Hepatocyte (in vitro differentiated cells): Measurements from ENCODE around the gene CLASP2. TPM values are rescaled to one million over a fixed set of nuclear protein-coding genes. Genes with fewer than 3 reads are reported as not detected.

Source experiments
- DNase-seq: peaks from one replicate; pipeline ENCODE4 v3.0.0-alpha.2; 2016; ENCODE audit warnings: low spot score
- H2AFZ ChIP-seq: fragments of 200-600 bp; sonication (generic); 2 replicates; pipeline ENCODE4 v1.6.0; 2016; ENCODE audit warnings: antibody characterized with exemption, mild to moderate bottlenecking
- H3K27ac ChIP-seq: fragments of 200-600 bp; sonication (generic); 2 replicates; pipeline ENCODE4 v1.5.1; 2016; ENCODE audit warnings: mild to moderate bottlenecking
- H3K27me3 ChIP-seq: fragments of 200-600 bp; sonication (generic); 2 replicates; pipeline ENCODE4 v1.6.1; 2016
- H3K36me3 ChIP-seq: fragments of 200-600 bp; sonication (generic); replicated peaks from 2 replicates; pipeline ENCODE4 v1.5.1; 2016; ENCODE audit warnings: low read depth; ENCODE audit not compliant: insufficient read depth
- H3K4me1 ChIP-seq: fragments of 200-600 bp; sonication (generic); 2 replicates; pipeline ENCODE4 v1.5.1; 2016; ENCODE audit warnings: mild to moderate bottlenecking, moderate library complexity; ENCODE audit not compliant: insufficient read depth
- H3K4me2 ChIP-seq: fragments of 200-600 bp; sonication (generic); 2 replicates; pipeline ENCODE4 v1.6.0; 2016
- H3K4me3 ChIP-seq: fragments of 200-600 bp; sonication (generic); 2 replicates; pipeline ENCODE4 v1.5.1; 2016; ENCODE audit warnings: mild to moderate bottlenecking
- H3K79me2 ChIP-seq: fragments of 200-600 bp; sonication (generic); 2 replicates; pipeline ENCODE4 v1.6.0; 2017; ENCODE audit warnings: mild to moderate bottlenecking
- H3K9me2 ChIP-seq: fragments of 200-600 bp; sonication (generic); replicated peaks from 2 replicates; pipeline ENCODE4 v1.6.0; 2017; ENCODE audit warnings: mild to moderate bottlenecking; ENCODE audit not compliant: insufficient read depth
- H3K9me3 ChIP-seq: fragments of 200-600 bp; sonication (generic); 2 replicates; pipeline ENCODE4 v1.5.1; 2016; ENCODE audit warnings: low read depth, mild to moderate bottlenecking
- H4K20me1 ChIP-seq: fragments of 200-600 bp; sonication (generic); 2 replicates; pipeline ENCODE4 v1.6.0; 2016; ENCODE audit warnings: mild to moderate bottlenecking; ENCODE audit not compliant: insufficient read depth, poor library complexity, severe bottlenecking
- EZH2 ChIP-seq: fragments of 200-600 bp; sonication (generic); IDR thresholded peaks from 2 replicates; pipeline ENCODE4 v1.6.1; 2016; ENCODE audit warnings: antibody characterized with exemption, mild to moderate bottlenecking, borderline replicate concordance
- EZH2phosphoT487 ChIP-seq: fragments of 200-600 bp; sonication (generic); IDR thresholded peaks from one replicate; pipeline ENCODE4 v1.6.1; 2018; ENCODE audit warnings: antibody characterized with exemption, mild to moderate bottlenecking, low read depth, moderate library complexity; ENCODE audit not compliant: unreplicated experiment, severe bottlenecking
- WGBS: methylation state at CpG from one replicate; pipeline ENCODE4 v1.1.6; 2016; ENCODE audit warnings: low lambda C conversion rate; ENCODE audit errors: missing lambda C conversion rate; 5-methylcytosine and 5-hydroxymethylcytosine counted together
- polyA plus RNA-seq: library from polyadenylated mRNA; unstranded; fragments of >200 nt; fragmentation: Nextera tagmentation; extraction: Ambion mirVana; gene quantifications from 2 replicates; pipeline ENCODE4 v1.2.1, GENCODE V29; 2016
- total RNA-seq: library from RNA; depleted of rRNA; stranded (reverse); fragments of >200 nt; gene quantifications from 2 replicates; pipeline ENCODE4 v1.2.3, GENCODE V29; 2014
- TF ChIP-seq, protein P1 (sequence below): fragments of 200-600 bp; sonication (generic); IDR thresholded peaks from 2 replicates; pipeline ENCODE4 v1.5.1; 2016; ENCODE audit warnings: antibody characterized with exemption, mild to moderate bottlenecking; ENCODE audit not compliant: poor library complexity

CLASP2 gene
- total and polyA plus RNA-seq, 2 experiments from 2014 or later: 12.0 to 34.5 TPM

DNA sequence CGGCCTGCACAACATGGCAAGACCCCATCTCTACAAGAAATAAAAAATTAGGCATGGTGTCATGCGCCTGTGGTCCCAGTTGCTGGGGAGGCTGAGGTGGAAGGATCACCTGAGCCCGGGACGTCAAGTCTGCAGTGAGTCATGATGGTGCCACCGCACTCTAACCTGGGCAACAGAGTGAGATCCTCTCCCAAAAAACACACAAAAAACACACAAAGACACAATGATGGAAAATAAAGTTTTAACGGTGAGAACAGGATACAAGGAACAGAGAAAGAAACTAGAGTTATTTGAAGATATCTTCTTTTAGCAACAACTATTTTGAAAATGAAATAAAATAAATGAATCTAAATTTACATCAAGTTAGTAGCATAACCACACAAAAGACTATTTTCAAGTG is 12.0 kb downstream of the CLASP2 start:
- 96% methylated on average over 6 of the region's 6 CpGs for WGBS
- Histone ChIP-seq H4K20me1 (peaks cover 3% of the 10 kb centered on the region), H3K27me3 (no peaks in the 10 kb centered on the region), H3K27ac (no peak overlapping the region), H3K4me1 (no peaks in the 10 kb centered on the region), H3K9me2 (no peaks in the 10 kb centered on the region), H3K79me2 (peaks cover 98% of the 10 kb centered on the region), H3K9me3 (peaks cover 4% of the 10 kb centered on the region), H3K4me3 (no peak overlapping the region), H2AFZ (no peak overlapping the region), H3K36me3 (no peaks in the 10 kb centered on the region), H3K4me2 (no peak overlapping the region)
- no peak for DNase-seq
- TF ChIP-seq, protein P1, sequence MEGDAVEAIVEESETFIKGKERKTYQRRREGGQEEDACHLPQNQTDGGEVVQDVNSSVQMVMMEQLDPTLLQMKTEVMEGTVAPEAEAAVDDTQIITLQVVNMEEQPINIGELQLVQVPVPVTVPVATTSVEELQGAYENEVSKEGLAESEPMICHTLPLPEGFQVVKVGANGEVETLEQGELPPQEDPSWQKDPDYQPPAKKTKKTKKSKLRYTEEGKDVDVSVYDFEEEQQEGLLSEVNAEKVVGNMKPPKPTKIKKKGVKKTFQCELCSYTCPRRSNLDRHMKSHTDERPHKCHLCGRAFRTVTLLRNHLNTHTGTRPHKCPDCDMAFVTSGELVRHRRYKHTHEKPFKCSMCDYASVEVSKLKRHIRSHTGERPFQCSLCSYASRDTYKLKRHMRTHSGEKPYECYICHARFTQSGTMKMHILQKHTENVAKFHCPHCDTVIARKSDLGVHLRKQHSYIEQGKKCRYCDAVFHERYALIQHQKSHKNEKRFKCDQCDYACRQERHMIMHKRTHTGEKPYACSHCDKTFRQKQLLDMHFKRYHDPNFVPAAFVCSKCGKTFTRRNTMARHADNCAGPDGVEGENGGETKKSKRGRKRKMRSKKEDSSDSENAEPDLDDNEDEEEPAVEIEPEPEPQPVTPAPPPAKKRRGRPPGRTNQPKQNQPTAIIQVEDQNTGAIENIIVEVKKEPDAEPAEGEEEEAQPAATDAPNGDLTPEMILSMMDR: no peak
- TF ChIP-seq EZH2 (no peak), EZH2phosphoT487 (no peak)

DNA sequence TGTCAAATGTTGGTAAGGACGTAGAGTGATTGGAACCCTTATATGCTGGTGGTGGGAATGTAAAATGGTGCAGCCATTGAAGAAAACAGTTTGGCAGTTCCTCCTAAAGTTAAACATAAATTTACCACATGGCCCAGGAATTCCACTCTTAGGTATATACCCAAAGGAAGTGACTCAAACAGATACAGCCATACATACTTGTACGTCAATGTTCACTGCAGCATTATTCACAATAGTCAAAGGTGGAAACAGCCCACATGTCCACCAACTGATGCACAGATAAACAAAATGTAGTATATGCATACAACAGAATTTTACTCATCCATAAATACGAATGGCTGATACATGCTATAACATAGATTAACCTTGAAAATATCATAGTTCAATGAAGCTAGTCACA is 13.2 kb downstream of the CLASP2 start:
- no peak overlapping the region for H3K4me2 ChIP-seq
- H3K9me3 ChIP-seq: peaks cover 12% of the 10 kb centered on the region
- H3K27me3 ChIP-seq: no peaks in the 10 kb centered on the region
- TF ChIP-seq EZH2phosphoT487 (no peak), EZH2 (no peak)
- TF ChIP-seq, protein P1: no peak
- no peaks in the 10 kb centered on the region for H3K36me3 ChIP-seq
- H2AFZ ChIP-seq: no peak overlapping the region
- H3K9me2 ChIP-seq: no peaks in the 10 kb centered on the region
- no peak overlapping the region for H3K4me3 ChIP-seq
- DNase-seq: no peak
- WGBS: 95% methylated on average over 3 of the region's 3 CpGs
- H3K4me1 ChIP-seq: no peaks in the 10 kb centered on the region
- H3K27ac ChIP-seq: no peak overlapping the region
- H3K79me2 ChIP-seq: peaks cover 98% of the 10 kb centered on the region
- peaks cover 2% of the 10 kb centered on the region for H4K20me1 ChIP-seq

DNA sequence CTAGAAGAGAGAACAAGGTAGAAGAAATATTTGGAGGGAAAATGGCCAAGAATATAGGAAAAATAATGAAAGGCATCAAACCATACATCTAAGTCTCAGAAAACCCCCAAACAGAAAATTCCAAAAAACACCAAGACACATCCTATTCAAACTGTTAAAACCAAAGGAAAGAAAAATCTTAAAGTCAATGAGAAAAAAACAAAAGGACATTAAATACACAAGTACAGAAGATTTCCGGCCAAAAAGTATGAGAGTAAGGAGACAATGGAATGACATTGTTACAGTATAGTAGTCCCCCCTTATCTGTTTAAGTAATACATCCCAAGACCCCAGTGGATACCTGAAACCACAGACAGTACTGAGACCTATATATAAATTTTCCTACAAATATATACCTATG is 18.8 kb downstream of the CLASP2 start:
- H3K9me3 ChIP-seq: peaks cover 12% of the 10 kb centered on the region
- no peak overlapping the region for H2AFZ ChIP-seq
- H3K4me3 ChIP-seq: no peak overlapping the region
- WGBS: 97% methylated on average over 1 of the region's 1 CpG
- H3K4me1 ChIP-seq: no peaks in the 10 kb centered on the region
- no peak overlapping the region for H3K27ac ChIP-seq
- no peaks in the 10 kb centered on the region for H3K9me2 ChIP-seq
- no peak overlapping the region for H3K4me2 ChIP-seq
- no peak for DNase-seq
- H3K27me3 ChIP-seq: no peaks in the 10 kb centered on the region
- TF ChIP-seq, protein P1: no peak
- TF ChIP-seq EZH2phosphoT487 (no peak), EZH2 (no peak)
- H4K20me1 ChIP-seq: no peaks in the 10 kb centered on the region
- H3K36me3 ChIP-seq: no peaks in the 10 kb centered on the region
- peaks cover 77% of the 10 kb centered on the region for H3K79me2 ChIP-seq

DNA sequence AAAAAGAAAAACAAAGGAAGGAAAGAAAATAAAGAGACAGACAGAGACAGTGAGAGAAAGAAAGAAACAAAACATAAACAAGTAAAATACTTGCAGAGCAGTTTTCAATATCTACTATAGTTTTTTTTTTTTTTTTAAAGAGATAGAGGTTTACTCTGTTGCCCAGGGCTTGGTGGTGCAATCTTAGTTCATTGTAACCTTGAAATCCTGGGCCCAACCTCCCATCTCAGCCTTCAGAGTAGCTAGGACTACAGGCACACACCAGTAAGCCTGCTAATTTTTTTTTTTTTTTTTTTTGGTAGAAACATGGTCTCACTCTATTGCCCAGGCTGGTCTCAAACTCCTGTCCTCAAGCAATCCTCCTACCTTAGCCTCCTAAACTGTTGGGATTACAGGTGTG is 23.1 kb downstream of the CLASP2 start:
- no peak overlapping the region for H3K27ac ChIP-seq
- no peak overlapping the region for H2AFZ ChIP-seq
- H3K4me1 ChIP-seq: no peaks in the 10 kb centered on the region
- H3K9me3 ChIP-seq: no peaks in the 10 kb centered on the region
- H3K36me3 ChIP-seq: no peaks in the 10 kb centered on the region
- TF ChIP-seq EZH2phosphoT487 (no peak), EZH2 (no peak)
- TF ChIP-seq, protein P1: no peak
- H3K4me2 ChIP-seq: no peak overlapping the region
- no peak for DNase-seq
- H3K9me2 ChIP-seq: no peaks in the 10 kb centered on the region
- peaks cover 38% of the 10 kb centered on the region for H3K79me2 ChIP-seq
- no peaks in the 10 kb centered on the region for H3K27me3 ChIP-seq
- H3K4me3 ChIP-seq: no peak overlapping the region
- no peaks in the 10 kb centered on the region for H4K20me1 ChIP-seq
